ENCODE data around the gene C1orf216.

The C1orf216 gene

GRCh38 chr1:35674111-35674510, 44.6 kb downstream of the C1orf216 start:
- Histone ChIP-seq H3K27ac (ENCODE audit: low read length) (no peak overlapping the region), H3K9ac (ENCODE audit: low read length in 2 of 2) (no peak overlapping the region), H3K9me3 (ENCODE audit: control insufficient read depth in 2 of 2, low read length in 2 of 2) (no peaks in the 10 kb centered on the region), H3K36me3 (ENCODE audit: control insufficient read depth in 2 of 2, insufficient read depth in 2 of 2, low read length in 2 of 2) (no peaks in the 10 kb centered on the region), H3K4me1 (ENCODE audit: control insufficient read depth, insufficient read depth, low read length) (no peaks in the 10 kb centered on the region), H3K27me3 (ENCODE audit: control insufficient read depth in 1 of 2, insufficient read depth in 2 of 2, low read length in 2 of 2) (peaks cover 3 to 8% of the 10 kb centered on the region in 2 donors), H3K4me3 (ENCODE audit: low read length in 2 of 2) (no peak overlapping the region)

DNA sequence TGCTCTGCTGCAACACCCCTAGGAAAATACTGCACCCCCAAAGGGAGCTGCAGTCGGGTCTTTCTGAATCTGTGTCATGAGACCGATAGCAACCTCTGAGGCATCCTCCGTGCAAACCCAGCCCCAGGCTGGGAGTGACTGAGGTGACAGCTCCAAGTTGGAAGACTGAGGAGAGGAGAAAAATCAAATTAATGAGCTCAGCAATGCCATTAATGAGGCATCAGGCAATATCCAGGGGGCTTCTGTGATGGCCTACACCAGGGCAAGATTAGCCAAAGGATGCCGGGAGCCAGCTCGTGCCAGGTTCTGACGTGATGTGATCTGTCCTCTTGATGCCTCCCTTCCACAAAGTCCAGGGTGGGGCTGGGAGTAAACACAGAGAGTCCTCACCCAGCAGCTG, 46.6 kb downstream of the C1orf216 start:
- Histone ChIP-seq H3K27ac (ENCODE audit: low read length) (no peak overlapping the region), H3K9ac (ENCODE audit: low read length in 2 of 2) (no peak overlapping the region), H3K27me3 (ENCODE audit: control insufficient read depth in 1 of 2, insufficient read depth in 2 of 2, low read length in 2 of 2) (peaks cover 3 to 10% of the 10 kb centered on the region in 2 donors), H3K36me3 (ENCODE audit: control insufficient read depth in 2 of 2, insufficient read depth in 2 of 2, low read length in 2 of 2) (no peaks in the 10 kb centered on the region), H3K4me3 (ENCODE audit: low read length in 2 of 2) (no peak overlapping the region), H3K4me1 (ENCODE audit: control insufficient read depth, insufficient read depth, low read length) (no peaks in the 10 kb centered on the region), H3K9me3 (ENCODE audit: control insufficient read depth in 2 of 2, low read length in 2 of 2) (no peaks in the 10 kb centered on the region)

DNA sequence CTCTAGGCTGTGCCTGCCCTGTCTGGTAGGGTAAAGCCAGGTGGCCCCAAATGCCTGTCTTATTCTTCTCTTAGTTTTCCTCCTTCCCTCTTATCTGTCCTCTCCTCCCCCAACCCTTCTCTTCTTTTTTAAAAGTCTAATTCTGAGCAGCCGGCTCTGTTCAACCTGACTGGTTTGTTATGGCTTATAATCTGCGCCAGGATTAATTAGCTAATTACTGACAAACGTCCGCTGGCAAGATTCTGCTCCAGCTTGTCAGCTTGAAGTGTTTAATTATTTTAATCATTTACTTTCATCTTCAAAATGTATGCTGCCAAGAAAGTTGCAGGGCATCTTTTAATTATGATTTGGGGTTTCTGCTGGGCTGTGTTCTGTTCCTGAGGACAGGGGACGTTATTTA, 50.2 kb downstream of the C1orf216 start:
- no peak overlapping the region for H3K9ac ChIP-seq (ENCODE audit: low read length in 2 of 2)
- H3K36me3 ChIP-seq (ENCODE audit: control insufficient read depth in 2 of 2, insufficient read depth in 2 of 2, low read length in 2 of 2), result no peaks in the 10 kb centered on the region
- no peaks in the 10 kb centered on the region for H3K4me1 ChIP-seq (ENCODE audit: control insufficient read depth, insufficient read depth, low read length)
- H3K4me3 ChIP-seq (ENCODE audit: low read length in 2 of 2), result no peak overlapping the region
- no peaks in the 10 kb centered on the region for H3K9me3 ChIP-seq (ENCODE audit: control insufficient read depth in 2 of 2, low read length in 2 of 2)
- H3K27ac ChIP-seq (ENCODE audit: low read length), result no peak overlapping the region
- H3K27me3 ChIP-seq (ENCODE audit: control insufficient read depth in 1 of 2, insufficient read depth in 2 of 2, low read length in 2 of 2), result peaks cover 6 to 10% of the 10 kb centered on the region in 2 donors

GRCh38 chr1:35666916-35667315, 51.8 kb downstream of the C1orf216 start:
- no peaks in the 10 kb centered on the region for H3K4me1 ChIP-seq (ENCODE audit: control insufficient read depth, insufficient read depth, low read length)

DNA sequence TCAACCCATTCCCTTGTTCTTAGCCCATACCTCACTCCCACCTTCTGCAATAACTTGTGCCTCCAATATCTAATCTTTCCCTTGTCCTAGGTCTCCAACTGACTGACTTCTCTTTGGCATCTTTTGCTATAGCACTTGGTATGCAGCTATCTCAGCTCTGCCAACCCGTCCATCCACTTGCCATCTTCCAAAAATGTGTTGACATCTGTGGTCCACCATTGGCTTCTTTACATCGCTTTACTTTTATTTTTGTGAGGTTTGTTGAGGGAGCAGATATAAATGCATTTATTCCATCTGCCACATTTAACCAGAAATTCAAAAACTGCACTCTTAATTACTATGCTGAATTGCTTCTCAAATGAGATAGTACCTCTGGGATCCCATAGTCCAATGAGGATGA, 52.5 kb downstream of the C1orf216 start:
- H3K9ac ChIP-seq (ENCODE audit: low read length in 2 of 2), result no peak overlapping the region
- no peaks in the 10 kb centered on the region for H3K9me3 ChIP-seq (ENCODE audit: control insufficient read depth in 2 of 2, low read length in 2 of 2)
- no peak overlapping the region for H3K4me3 ChIP-seq (ENCODE audit: low read length in 2 of 2)
- no peaks in the 10 kb centered on the region for H3K4me1 ChIP-seq (ENCODE audit: control insufficient read depth, insufficient read depth, low read length)
- H3K36me3 ChIP-seq (ENCODE audit: control insufficient read depth in 2 of 2, insufficient read depth in 2 of 2, low read length in 2 of 2), result no peaks in the 10 kb centered on the region
- H3K27ac ChIP-seq (ENCODE audit: low read length), result no peak overlapping the region
- H3K27me3 ChIP-seq (ENCODE audit: control insufficient read depth in 1 of 2, insufficient read depth in 2 of 2, low read length in 2 of 2), result peaks cover 5 to 6% of the 10 kb centered on the region in 2 donors

More at GRCh38 chr1:35666916-35667315, 51.8 kb downstream of the C1orf216 start:
- no peak overlapping the region for H3K27ac ChIP-seq (ENCODE audit: low read length)
- H3K4me3 ChIP-seq (ENCODE audit: low read length in 2 of 2), result no peak overlapping the region
- no peak overlapping the region for H3K9ac ChIP-seq (ENCODE audit: low read length in 2 of 2)
- H3K27me3 ChIP-seq (ENCODE audit: control insufficient read depth in 1 of 2, insufficient read depth in 2 of 2, low read length in 2 of 2), result peaks cover 4 to 6% of the 10 kb centered on the region in 2 donors
- H3K36me3 ChIP-seq (ENCODE audit: control insufficient read depth in 2 of 2, insufficient read depth in 2 of 2, low read length in 2 of 2), result no peaks in the 10 kb centered on the region
- H3K9me3 ChIP-seq (ENCODE audit: control insufficient read depth in 2 of 2, low read length in 2 of 2), result no peaks in the 10 kb centered on the region
